ENCODE data around the gene BLM. TPM values are rescaled to one million over a fixed set of nuclear protein-coding genes. Genes with fewer than 3 reads are reported as not detected.

Gene BLM
- polyA plus RNA-seq, 1 donor (not counting 4 experiments of a cell fraction or from before 2014, with no cell fraction given): 4.4 TPM

- Histone ChIP-seq H3K9me3 (ENCODE audit: control insufficient read depth, low read depth, low read length) (no peaks in the 10 kb centered on the region), H3K36me3 (ENCODE audit: control insufficient read depth in 2 of 2, extremely low read depth in 1 of 2, insufficient read depth in 2 of 2, low read length in 2 of 2) (no peaks in the 10 kb centered on the region), H3K4me3 (ENCODE audit: control insufficient read depth in 2 of 3, extremely low read depth in 1 of 3, insufficient read depth in 2 of 3, low read depth in 1 of 3, low read length in 3 of 3) (no peak overlapping the region), H4K20me1 (ENCODE audit: control insufficient read depth, extremely low read depth, insufficient read depth, low read length) (no peaks in the 10 kb centered on the region), H2AFZ (ENCODE audit: control insufficient read depth, low read length) (no peak overlapping the region), H3K9ac (ENCODE audit: control insufficient read depth, extremely low read depth, insufficient read depth, low read length) (no peak overlapping the region), H3K79me2 (ENCODE audit: control insufficient read depth, insufficient read depth, low read length) (no peaks in the 10 kb centered on the region), H3K4me1 (ENCODE audit: control insufficient read depth, extremely low read depth, insufficient read depth, low read length) (no peaks in the 10 kb centered on the region), H3K27me3 (ENCODE audit: control insufficient read depth, extremely low read depth, insufficient read depth, low read length) (no peaks in the 10 kb centered on the region), H3K4me2 (ENCODE audit: control insufficient read depth, extremely low read depth, insufficient read depth, low read depth, low read length) (no peak overlapping the region), H3K9me1 (ENCODE audit: control insufficient read depth, extremely low read depth, insufficient read depth, low read length) (no peaks in the 10 kb centered on the region), H3K27ac (ENCODE audit: control insufficient read depth, insufficient read depth, low read length) (no peak overlapping the region)
- TF ChIP-seq CTCF (optimal IDR thresholded peaks at IDR 0.05 in 1 of 3, IDR thresholded peaks at IDR 0.05 in 1 of 3, conservative IDR thresholded peaks at IDR 0.05 in 1 of 3; ENCODE audit: extremely low read depth in 1 of 3, insufficient read depth in 2 of 3, low read length in 3 of 3) (no peak), EZH2 (IDR thresholded peaks at IDR 0.05; ENCODE audit: low read length) (no peak)
- dilution Hi-C loops (cut with MboI; ENCODE audit: extremely low pct_ligation_motif_present, low sequenced_read_pairs): no loop called here
- FAIRE-seq (no peak), DNase-seq (ENCODE audit: low read depth, low spot score) (no peak)
These were observed 84.7 kb downstream of the BLM start for GRCh38 chr15:90801803-90802202.

- Histone ChIP-seq H3K9me1 (ENCODE audit: control insufficient read depth, extremely low read depth, insufficient read depth, low read length) (no peaks in the 10 kb centered on the region), H4K20me1 (ENCODE audit: control insufficient read depth, extremely low read depth, insufficient read depth, low read length) (no peaks in the 10 kb centered on the region), H3K36me3 (ENCODE audit: control insufficient read depth in 2 of 2, extremely low read depth in 1 of 2, insufficient read depth in 2 of 2, low read length in 2 of 2) (peaks cover 2 to 3% of the 10 kb centered on the region in 2 experiments), H3K9ac (ENCODE audit: control insufficient read depth, extremely low read depth, insufficient read depth, low read length) (no peak overlapping the region), H3K79me2 (ENCODE audit: control insufficient read depth, insufficient read depth, low read length) (no peaks in the 10 kb centered on the region), H3K9me3 (ENCODE audit: control insufficient read depth, low read depth, low read length) (no peaks in the 10 kb centered on the region), H3K4me3 (ENCODE audit: control insufficient read depth in 2 of 3, extremely low read depth in 1 of 3, insufficient read depth in 2 of 3, low read depth in 1 of 3, low read length in 3 of 3) (no peak overlapping the region), H3K27ac (ENCODE audit: control insufficient read depth, insufficient read depth, low read length) (no peak overlapping the region), H3K4me2 (ENCODE audit: control insufficient read depth, extremely low read depth, insufficient read depth, low read depth, low read length) (no peak overlapping the region), H3K27me3 (ENCODE audit: control insufficient read depth, extremely low read depth, insufficient read depth, low read length) (no peaks in the 10 kb centered on the region), H3K4me1 (ENCODE audit: control insufficient read depth, extremely low read depth, insufficient read depth, low read length) (no peaks in the 10 kb centered on the region), H2AFZ (ENCODE audit: control insufficient read depth, low read length) (no peak overlapping the region)
- no peak for DNase-seq (ENCODE audit: low read depth, low spot score)
- FAIRE-seq: no peak
- no peak for TF ChIP-seq EZH2 (IDR thresholded peaks at IDR 0.05; ENCODE audit: low read length)
- no peak for TF ChIP-seq CTCF (optimal IDR thresholded peaks at IDR 0.05 in 1 of 3, IDR thresholded peaks at IDR 0.05 in 1 of 3, conservative IDR thresholded peaks at IDR 0.05 in 1 of 3; ENCODE audit: extremely low read depth in 1 of 3, insufficient read depth in 2 of 3, low read length in 3 of 3)
- dilution Hi-C loops (cut with MboI; ENCODE audit: extremely low pct_ligation_motif_present, low sequenced_read_pairs): no loop called here
These were observed 90.1 kb downstream of the BLM start for GRCh38 chr15:90807074-90807785.

Measured in keratinocyte (primary cell).